ENCODE results near the gene SRGAP1.
"Not testable (repeated sequence)": the region's sequence is repeated elsewhere in the genome, so short reads cannot be mapped to it uniquely, and the experiment has no call there.

The SRGAP1 gene

DNA sequence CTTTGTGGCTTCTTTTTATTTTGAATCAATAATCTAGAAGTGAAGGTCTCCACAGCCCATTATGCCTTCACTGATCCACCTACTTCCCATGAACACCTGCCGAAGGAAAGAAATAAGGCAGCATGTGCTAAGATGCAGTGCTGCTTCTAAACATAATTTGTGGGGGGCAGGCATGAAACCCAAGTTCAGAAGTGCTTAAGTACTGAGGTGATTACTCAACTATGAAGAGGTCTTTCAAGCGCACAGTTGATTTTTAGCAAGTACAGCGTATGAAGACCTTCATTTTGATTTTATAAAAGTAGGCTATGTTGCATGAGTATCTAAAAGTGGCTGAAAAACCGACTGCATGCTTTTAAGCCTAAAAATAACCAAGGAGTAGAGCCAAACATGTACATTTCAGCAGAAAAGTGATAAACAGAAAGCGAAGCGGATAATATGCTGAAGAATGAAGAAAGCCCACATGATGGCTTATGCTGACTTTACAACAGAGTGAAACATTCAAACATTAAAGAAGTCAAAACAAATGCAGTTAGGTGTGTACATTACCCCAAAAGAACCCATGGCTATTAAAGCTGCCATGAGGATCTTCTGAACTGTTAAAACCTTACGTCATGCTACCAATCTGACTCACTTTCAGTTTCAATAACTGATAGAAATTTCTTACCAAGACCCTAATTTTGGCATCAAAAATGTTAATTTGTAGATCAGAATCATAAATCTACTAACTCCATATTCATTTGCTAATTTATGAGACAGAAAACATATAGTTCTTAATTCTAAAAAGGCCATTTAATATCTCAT is 348.3 kb downstream of the SRGAP1 start:
- TF ChIP-seq, protein P1, sequence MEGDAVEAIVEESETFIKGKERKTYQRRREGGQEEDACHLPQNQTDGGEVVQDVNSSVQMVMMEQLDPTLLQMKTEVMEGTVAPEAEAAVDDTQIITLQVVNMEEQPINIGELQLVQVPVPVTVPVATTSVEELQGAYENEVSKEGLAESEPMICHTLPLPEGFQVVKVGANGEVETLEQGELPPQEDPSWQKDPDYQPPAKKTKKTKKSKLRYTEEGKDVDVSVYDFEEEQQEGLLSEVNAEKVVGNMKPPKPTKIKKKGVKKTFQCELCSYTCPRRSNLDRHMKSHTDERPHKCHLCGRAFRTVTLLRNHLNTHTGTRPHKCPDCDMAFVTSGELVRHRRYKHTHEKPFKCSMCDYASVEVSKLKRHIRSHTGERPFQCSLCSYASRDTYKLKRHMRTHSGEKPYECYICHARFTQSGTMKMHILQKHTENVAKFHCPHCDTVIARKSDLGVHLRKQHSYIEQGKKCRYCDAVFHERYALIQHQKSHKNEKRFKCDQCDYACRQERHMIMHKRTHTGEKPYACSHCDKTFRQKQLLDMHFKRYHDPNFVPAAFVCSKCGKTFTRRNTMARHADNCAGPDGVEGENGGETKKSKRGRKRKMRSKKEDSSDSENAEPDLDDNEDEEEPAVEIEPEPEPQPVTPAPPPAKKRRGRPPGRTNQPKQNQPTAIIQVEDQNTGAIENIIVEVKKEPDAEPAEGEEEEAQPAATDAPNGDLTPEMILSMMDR (IDR thresholded peaks at IDR 0.05; ENCODE audit: low read depth, low read length) = no peak
- no peak for DNase-seq (ENCODE audit: extremely low read depth, low read depth)

DNA sequence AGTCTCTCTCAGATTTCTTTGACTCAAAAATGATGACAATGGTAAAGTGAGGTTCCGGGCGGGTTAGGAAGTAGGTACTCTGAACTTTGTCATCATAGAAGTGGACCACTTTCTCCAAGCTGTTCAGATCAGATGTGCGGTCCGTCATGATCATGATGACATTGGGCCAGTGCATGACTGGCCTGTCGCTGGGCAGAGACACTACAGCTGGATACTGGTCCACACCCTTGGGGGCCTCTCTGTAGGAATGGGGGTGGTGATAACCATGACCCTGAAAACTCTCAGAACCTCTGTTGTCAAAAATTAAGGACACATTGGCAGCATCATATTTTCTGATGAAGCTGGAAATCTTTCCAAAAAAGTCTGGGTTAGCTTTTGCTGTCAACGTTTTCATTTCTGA is 349.4 kb downstream of the SRGAP1 start:
- TF ChIP-seq, protein P1 (IDR thresholded peaks at IDR 0.05; ENCODE audit: low read depth, low read length) = no peak
- no peak for DNase-seq (ENCODE audit: extremely low read depth, low read depth)

DNA sequence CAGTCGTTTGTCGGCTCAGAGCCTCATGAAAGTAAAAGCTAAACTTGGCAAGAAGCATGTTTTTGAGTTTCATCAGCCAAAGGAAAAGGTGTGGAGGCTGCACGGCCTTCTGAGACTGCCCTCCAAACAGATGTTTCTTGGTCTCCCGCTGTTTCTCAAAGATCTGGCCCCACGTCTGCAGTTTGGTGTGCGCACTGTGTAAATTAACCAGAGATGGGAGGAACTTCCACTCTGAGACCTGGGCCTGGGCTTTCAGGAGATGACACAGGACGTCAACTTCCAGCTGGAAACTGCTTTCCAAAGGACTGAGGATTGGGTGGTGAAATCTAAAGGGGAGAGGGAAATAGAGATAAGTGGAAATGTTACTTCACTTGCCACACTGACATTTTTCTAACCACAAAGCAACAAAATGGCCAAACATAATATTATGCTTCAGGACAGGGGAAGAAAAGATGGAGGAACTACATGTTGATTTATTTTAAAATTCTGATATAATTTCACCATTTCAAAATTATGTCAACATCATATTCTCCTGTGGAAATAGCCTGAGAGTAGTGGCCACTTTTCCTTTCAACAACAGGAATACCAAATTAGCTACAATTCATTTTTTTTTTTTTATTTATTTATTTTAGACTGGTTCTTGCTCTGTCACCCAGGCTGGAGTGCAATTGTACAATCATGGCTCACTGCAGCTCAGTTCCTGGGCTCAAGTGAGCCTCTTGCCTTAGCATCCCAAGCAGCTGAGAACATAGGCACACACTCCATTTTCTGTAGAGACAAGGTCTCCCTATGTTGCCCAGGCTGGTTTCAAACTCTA is 350.0 kb downstream of the SRGAP1 start:
- DNase-seq (ENCODE audit: extremely low read depth, low read depth) = no peak
- TF ChIP-seq, protein P1 (IDR thresholded peaks at IDR 0.05; ENCODE audit: low read depth, low read length) = no peak

- not testable (repeated sequence) for DNase-seq (ENCODE audit: extremely low read depth, low read depth)
Measured at GRCh38 chr12:64195841-64196240, 351.3 kb downstream of the SRGAP1 start.

DNA sequence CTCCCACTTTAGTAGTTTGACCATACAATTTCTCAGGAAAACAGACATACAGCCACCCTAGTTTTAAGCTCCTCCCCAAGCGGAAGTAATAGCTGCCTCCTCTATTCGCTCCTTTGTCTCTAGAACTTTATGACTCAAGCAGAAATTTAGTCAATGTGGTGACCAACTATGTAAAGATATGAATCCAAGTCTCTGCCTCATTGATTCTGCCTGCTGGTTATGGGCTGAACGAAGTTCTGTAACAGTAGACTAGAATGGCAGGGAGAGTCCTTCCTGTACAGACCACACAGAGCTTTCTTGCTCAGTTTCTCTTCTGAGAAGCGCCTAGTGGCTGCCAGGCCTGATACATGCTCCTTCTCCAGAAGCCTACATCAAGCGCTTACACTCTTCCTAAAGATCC is 358.5 kb downstream of the SRGAP1 start:
- TF ChIP-seq, protein P1 (IDR thresholded peaks at IDR 0.05; ENCODE audit: low read depth, low read length) = no peak
- DNase-seq (ENCODE audit: extremely low read depth, low read depth) = no peak

DNA sequence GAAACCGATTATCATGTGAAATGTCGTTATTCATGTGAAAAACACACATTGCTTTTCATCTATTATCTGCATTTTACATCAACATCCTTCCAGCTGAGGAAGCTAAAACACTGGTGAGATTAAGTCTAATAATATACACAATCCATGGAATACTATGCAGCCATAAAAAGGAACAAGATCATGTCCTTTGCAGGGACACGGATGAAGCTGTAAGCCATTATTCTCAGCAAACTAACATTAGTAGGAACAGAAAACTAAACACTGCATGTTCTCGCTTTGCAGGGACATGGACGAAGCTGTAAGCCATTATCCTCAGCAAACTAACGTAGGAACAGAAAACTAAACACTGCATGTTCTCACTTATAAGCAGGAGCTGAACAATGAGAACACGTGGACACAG is 359.3 kb downstream of the SRGAP1 start:
- TF ChIP-seq, protein P1 (IDR thresholded peaks at IDR 0.05; ENCODE audit: low read depth, low read length) = no peak

GRCh38 chr12:64205542-64205941 is 361.0 kb downstream of the SRGAP1 start:
- TF ChIP-seq, protein P1 (IDR thresholded peaks at IDR 0.05; ENCODE audit: low read depth, low read length) = no peak
- DNase-seq (ENCODE audit: extremely low read depth, low read depth) = no peak

More for the DNA sequence above, 359.3 kb downstream of the SRGAP1 start:
- no peak for DNase-seq (ENCODE audit: extremely low read depth, low read depth)
